ENCODE results near the gene RRBP1. TPM values are rescaled to one million over a fixed set of nuclear protein-coding genes. Genes with fewer than 3 reads are reported as not detected.

Gene RRBP1
- total and polyA plus RNA-seq, 2 donors (not counting 3 experiments of a cell fraction or from before 2014, with no cell fraction given), result 50.3 to 236 TPM

GRCh38 chr20:17655286-17655651 is 26.8 kb downstream of the RRBP1 start:
- Histone ChIP-seq H3K27ac (ENCODE audit: insufficient read depth, low read depth, low read length) (peak overlapping the region; percentile 29), H3K9ac (replicated peaks; ENCODE audit: extremely low read depth, insufficient read depth, low read length) (no peak overlapping the region), H3K9me1 (replicated peaks; ENCODE audit: control insufficient read depth, extremely low read depth, insufficient read depth, low read length) (no peaks in the 10 kb centered on the region), H3K79me2 (ENCODE audit: control insufficient read depth, insufficient read depth, low read length) (peaks cover 45% of the 10 kb centered on the region), H4K20me1 (replicated peaks; ENCODE audit: control insufficient read depth, extremely low read depth, insufficient read depth, low read length) (no peaks in the 10 kb centered on the region), H2AFZ (ENCODE audit: low read depth, low read length) (no peak overlapping the region), H3K4me3 (replicated peaks in 1 of 3; ENCODE audit: insufficient read depth in 1 of 3, low read depth in 1 of 3, low read length in 3 of 3) (no peak overlapping the region), H3K4me1 (ENCODE audit: control insufficient read depth, extremely low read depth, insufficient read depth, low read length) (peaks cover 5% of the 10 kb centered on the region), H3K36me3 (ENCODE audit: control insufficient read depth in 2 of 2, extremely low read depth in 1 of 2, insufficient read depth in 2 of 2, low read length in 2 of 2) (peaks cover 20 to 28% of the 10 kb centered on the region in 2 experiments), H3K9me3 (replicated peaks; ENCODE audit: control insufficient read depth, insufficient read depth, low read length) (no peaks in the 10 kb centered on the region), H3K27me3 (ENCODE audit: control insufficient read depth in 2 of 2, insufficient read depth in 2 of 2, low read length in 2 of 2) (no peaks in the 10 kb centered on the region), H3K4me2 (ENCODE audit: insufficient read depth, low read length) (no peak overlapping the region)
- no peak for DNase-seq (ENCODE audit: low read depth, low spot score)
- TF ChIP-seq POLR2A (IDR thresholded peaks at IDR 0.05; ENCODE audit: low read depth, low read length), result no peak
- TF ChIP-seq MAX (IDR thresholded peaks at IDR 0.05; ENCODE audit: insufficient read depth, insufficient read length), result peak; percentile 11
- CTCF ChIA-PET, result interaction anchor here (0.7 to 3.8 kb wide), 16 partner anchors 9 to 308 kb away, joined by 3 to 51 read pairs (median 4); partner anchors contain the start of gene RRBP1
- intact Hi-C loops (cut with micrococcal nuclease) (loop anchor here (1.0 kb wide), 5 partner anchors 10 to 341 kb away; partner anchors contain the start of gene RRBP1), dilution Hi-C loops (cut with MboI; ENCODE audit: extremely low pct_ligation_motif_present, low sequenced_read_pairs) (no loop called here)
- no TSS peak for BruUV-seq (replicated peaks)
- POLR2A ChIA-PET, result no interaction called here
- FAIRE-seq, result no peak

GRCh38 chr20:17654649-17655285 is 27.3 kb downstream of the RRBP1 start:
- Histone ChIP-seq H4K20me1 (replicated peaks; ENCODE audit: control insufficient read depth, extremely low read depth, insufficient read depth, low read length) (no peaks in the 10 kb centered on the region), H3K27ac (ENCODE audit: insufficient read depth, low read depth, low read length) (peak overlapping the region; percentile 29), H3K4me3 (replicated peaks in 1 of 3; ENCODE audit: insufficient read depth in 1 of 3, low read depth in 1 of 3, low read length in 3 of 3) (no peak overlapping the region), H3K4me2 (ENCODE audit: insufficient read depth, low read length) (no peak overlapping the region), H3K9me3 (replicated peaks; ENCODE audit: control insufficient read depth, insufficient read depth, low read length) (no peaks in the 10 kb centered on the region), H3K36me3 (ENCODE audit: control insufficient read depth in 2 of 2, extremely low read depth in 1 of 2, insufficient read depth in 2 of 2, low read length in 2 of 2) (peaks cover 20 to 26% of the 10 kb centered on the region in 2 experiments), H3K79me2 (ENCODE audit: control insufficient read depth, insufficient read depth, low read length) (peaks cover 42% of the 10 kb centered on the region), H3K9ac (replicated peaks; ENCODE audit: extremely low read depth, insufficient read depth, low read length) (no peak overlapping the region), H3K4me1 (ENCODE audit: control insufficient read depth, extremely low read depth, insufficient read depth, low read length) (peaks cover 5% of the 10 kb centered on the region), H2AFZ (ENCODE audit: low read depth, low read length) (no peak overlapping the region), H3K27me3 (ENCODE audit: control insufficient read depth in 2 of 2, insufficient read depth in 2 of 2, low read length in 2 of 2) (no peaks in the 10 kb centered on the region), H3K9me1 (replicated peaks; ENCODE audit: control insufficient read depth, extremely low read depth, insufficient read depth, low read length) (no peaks in the 10 kb centered on the region)
- peak; percentile 66 for DNase-seq (ENCODE audit: low read depth, low spot score)
- TF ChIP-seq EZH2 (IDR thresholded peaks at IDR 0.05; ENCODE audit: borderline replicate concordance, low read depth, low read length, severe bottlenecking), result no peak
- peak; percentile 75 to 78 for TF ChIP-seq CTCF (IDR thresholded peaks at IDR 0.05; ENCODE audit: extremely low read depth in 1 of 2, insufficient read depth in 1 of 2, low read depth in 1 of 2, low read length in 2 of 2)
- TF ChIP-seq POLR2AphosphoS5 (IDR thresholded peaks at IDR 0.05; ENCODE audit: insufficient read depth, low read depth, low read length), result no peak
- no peak for TF ChIP-seq FOS (IDR thresholded peaks at IDR 0.05; ENCODE audit: borderline replicate concordance, insufficient read depth, low read length)
- intact Hi-C loops (cut with micrococcal nuclease) (loop anchor here (1.0 kb wide), 5 partner anchors 11 to 342 kb away; partner anchors contain the start of gene RRBP1), dilution Hi-C loops (cut with MboI; ENCODE audit: extremely low pct_ligation_motif_present, low sequenced_read_pairs) (no loop called here)
- ChIA-PET CTCF (interaction anchor here (0.7 to 3.8 kb wide), 18 partner anchors 9 to 342 kb away, joined by 3 to 51 read pairs (median 4); partner anchors contain the start of gene RRBP1), POLR2A (no interaction called here)
- FAIRE-seq, result peak; percentile 68
- no TSS peak for BruUV-seq (replicated peaks)
